Ramos (cell line): ENCODE measurements around the gene SPPL3.
"Not testable (repeated sequence)": the region's sequence is repeated elsewhere in the genome, so short reads cannot be mapped to it uniquely, and the experiment has no call there.

Experiments
- in situ Hi-C: fragments of 300-500 bp; cut with MboI; formaldehyde crosslinking; loops from one replicate; pipeline ENCODE4 v1.14.3; 2022; ENCODE audit warnings: low sequenced_read_pairs; ENCODE audit not compliant: unreplicated experiment

SPPL3 gene

GRCh38 chr12:120795441-120796178 is 108.5 kb downstream of the SPPL3 start:
- in situ Hi-C loops, result no loop called here

DNA sequence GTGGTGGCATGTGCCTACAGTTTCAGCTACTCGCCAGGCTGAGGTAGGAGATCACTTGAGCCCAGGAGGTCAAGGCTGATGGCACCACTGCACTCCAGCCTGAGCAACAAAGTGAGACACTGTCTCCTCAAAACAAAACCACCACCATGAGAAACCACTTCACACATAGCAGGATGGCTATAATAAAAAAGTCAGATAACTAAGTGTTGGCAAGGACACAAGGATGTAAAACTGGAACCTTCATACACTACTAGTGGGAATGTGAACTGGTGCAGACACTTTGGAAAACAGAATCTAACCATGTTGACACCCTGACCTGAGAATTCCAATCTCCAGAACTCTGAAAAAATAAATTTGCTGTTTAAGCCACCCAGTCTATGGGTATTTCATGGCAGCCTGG is 110.8 kb downstream of the SPPL3 start:
- in situ Hi-C loops, result no loop called here

- in situ Hi-C loops, result not testable (repeated sequence)
Measured at GRCh38 chr12:120792456-120792855, 111.7 kb downstream of the SPPL3 start.

GRCh38 chr12:120791669-120792176 is 112.4 kb downstream of the SPPL3 start:
- in situ Hi-C loops, result no loop called here

GRCh38 chr12:120790114-120790513 is 114.0 kb downstream of the SPPL3 start:
- in situ Hi-C loops, result no loop called here

- in situ Hi-C loops, result no loop called here
Measured at GRCh38 chr12:120787889-120788288, 116.3 kb downstream of the SPPL3 start.

DNA sequence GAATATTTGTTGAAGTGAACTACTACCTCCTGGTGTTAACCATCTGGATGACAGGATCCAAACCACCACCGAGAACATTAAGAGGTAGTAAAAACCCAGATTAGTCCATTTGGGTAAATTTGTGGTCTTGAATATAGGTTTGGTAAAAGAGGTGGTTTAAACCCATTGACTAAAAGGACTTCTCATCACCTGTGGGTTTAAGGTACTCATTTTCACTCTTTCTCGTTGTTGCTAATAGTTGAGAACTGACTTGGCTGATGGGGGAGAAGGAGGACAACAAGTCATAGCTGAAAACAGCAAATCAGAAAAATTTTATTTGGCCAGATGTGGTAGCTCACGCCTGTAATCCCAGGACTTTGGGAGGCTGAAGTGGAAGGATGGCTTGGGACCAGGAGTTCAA is 119.4 kb downstream of the SPPL3 start:
- in situ Hi-C loops, result no loop called here

DNA sequence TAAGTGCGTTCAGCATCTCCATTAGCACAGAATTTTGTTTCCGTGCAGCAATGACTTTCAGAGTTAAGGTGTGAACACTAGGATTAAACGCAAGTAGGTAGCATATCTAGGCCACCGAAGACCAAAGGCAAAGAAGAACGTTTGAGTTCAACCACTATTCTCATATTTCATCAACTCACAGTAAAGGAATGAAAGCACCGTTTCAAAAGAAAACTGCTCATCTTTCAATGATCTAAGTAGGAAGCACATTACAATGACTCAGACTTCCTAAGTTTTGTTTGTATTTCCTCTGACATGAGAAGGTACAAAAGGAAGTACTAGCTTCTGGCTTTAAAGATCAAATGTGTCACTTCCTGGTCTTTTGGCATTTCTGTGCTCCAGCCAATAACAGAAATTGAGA is 121.0 kb downstream of the SPPL3 start:
- in situ Hi-C loops, result no loop called here

DNA sequence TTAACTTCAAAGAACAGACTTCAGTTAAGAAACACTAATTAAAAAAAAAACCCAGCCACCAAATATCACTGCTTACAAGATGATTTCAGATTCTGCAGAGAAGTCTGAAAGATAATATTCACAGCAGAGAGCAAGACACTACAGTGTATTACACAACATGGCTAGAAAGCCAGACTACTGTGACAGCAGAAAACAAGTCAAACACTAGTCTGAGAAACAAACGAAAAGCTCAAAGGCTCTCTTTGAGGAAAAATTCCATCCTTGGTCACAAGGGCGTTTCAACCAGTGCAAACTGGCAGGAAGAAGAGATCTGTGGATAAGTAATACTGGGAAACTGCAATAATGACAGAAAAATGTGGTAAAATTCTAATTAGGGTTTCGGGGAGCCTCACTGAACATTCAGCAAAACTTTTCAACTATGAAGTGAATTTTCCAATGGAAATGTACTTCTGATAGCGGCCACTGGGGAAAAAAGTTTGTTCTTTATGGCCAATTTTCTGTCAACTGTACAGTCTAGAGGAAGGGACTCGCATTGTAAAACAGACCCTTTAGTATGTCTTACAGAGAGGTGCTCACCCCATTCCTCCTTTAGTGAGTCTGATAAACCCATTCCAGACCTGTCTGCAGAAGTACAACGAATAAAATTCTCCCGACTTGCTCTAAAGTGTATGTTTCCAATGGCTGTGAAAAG is 128.2 kb downstream of the SPPL3 start:
- in situ Hi-C loops, result no loop called here

GRCh38 chr12:120774169-120774916 is 129.8 kb downstream of the SPPL3 start:
- in situ Hi-C loops, result no loop called here

GRCh38 chr12:120771097-120771496 is 133.1 kb downstream of the SPPL3 start:
- in situ Hi-C loops, result no loop called here

DNA sequence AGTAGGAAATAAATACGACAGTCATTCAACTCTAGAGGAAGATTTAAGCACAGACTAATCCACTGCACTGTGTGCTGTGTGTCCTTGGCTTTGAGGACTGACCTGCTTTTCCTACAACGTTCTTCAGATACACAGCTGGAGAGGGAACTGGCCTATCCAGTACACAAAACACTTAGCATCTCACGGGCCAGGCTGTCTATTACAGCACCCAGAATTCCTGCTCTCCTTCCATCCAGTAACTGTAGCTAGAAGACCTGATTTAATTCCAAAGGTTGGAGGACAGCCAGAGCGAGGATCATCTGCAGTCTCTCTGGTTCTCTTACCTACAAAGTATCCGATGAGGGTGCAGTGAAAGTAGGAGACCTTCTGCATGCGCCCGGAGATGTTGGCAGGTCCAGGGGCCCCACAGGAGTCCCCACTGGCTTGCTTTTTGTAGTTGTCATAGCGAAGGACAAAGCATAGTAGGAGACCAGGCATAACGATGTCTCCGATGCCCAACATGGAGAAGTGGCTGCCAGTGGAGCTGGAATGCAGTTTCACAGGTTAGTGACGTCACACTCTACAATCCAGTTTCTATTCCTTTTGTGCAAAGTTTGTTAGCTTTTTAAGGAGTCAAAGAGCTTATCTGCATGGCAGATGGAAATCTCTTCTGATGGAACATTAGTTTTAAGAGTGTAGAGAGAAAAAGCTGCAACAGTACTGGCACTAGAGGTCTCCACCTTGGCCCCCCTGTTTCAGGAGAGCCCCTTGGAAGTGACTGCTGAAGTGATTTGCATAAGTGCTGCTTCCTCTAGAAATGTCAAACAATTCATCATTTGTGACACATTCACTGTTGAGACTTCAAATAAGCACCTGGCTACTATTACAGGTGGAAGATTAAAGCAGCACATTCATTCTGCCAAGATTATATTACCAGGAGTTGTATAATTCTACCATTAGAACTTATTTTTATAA is 136.8 kb downstream of the SPPL3 start:
- in situ Hi-C loops, result no loop called here

GRCh38 chr12:120766566-120766965 is 137.6 kb downstream of the SPPL3 start:
- in situ Hi-C loops, result no loop called here

- in situ Hi-C loops, result no loop called here
Measured at GRCh38 chr12:120764816-120765215, 139.3 kb downstream of the SPPL3 start.

- in situ Hi-C loops, result no loop called here
Measured at GRCh38 chr12:120763250-120763649, 140.9 kb downstream of the SPPL3 start.

- in situ Hi-C loops, result no loop called here
Measured at GRCh38 chr12:120762086-120762485, 142.1 kb downstream of the SPPL3 start.

DNA sequence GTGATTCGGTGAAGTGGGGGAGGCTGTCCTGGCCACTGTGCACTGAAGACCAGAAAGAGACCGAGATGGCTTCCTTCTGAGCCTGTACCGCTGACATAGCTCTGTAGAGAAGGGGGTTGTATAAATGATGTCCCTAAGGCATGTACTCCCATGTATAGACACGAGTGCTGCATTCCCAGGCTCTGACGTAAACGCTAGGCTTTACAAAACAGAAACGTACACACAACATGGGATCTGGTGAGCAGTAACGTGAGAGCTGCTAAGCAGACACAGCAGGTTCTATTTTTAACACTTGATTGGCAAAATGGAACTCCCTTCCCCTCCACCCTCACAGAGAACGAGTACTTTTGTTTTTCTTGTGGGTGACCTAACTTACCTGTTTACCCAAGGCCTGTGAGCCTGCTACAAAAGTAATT is 142.6 kb downstream of the SPPL3 start:
- in situ Hi-C loops, result no loop called here

- in situ Hi-C loops, result no loop called here
Measured at GRCh38 chr12:120760349-120761254, 143.6 kb downstream of the SPPL3 start.
